Peyer's patch (tissue), 4 donors: ENCODE measurements around the gene GYG2. TPM values are rescaled to one million over a fixed set of nuclear protein-coding genes. Genes with fewer than 3 reads are reported as not detected.
"Not testable (repeated sequence)": the region's sequence is repeated elsewhere in the genome, so short reads cannot be mapped to it uniquely, and the experiment has no call there.

Source experiments
- DNase-seq, 3 donors: peaks; one replicate each; pipeline ENCODE4 v3.0.0-alpha.2; 2017 to 2019
- H3K27ac ChIP-seq, 4 donors: fragments of 200-600 bp; sonication (generic); one replicate each; pipeline ENCODE4 v1.5.1; 2016 to 2019
- H3K27me3 ChIP-seq, 2 donors: fragments of 200-600 bp; sonication (generic); one replicate each; pipeline ENCODE4 v1.5.1; 2019
- H3K36me3 ChIP-seq, 3 donors: fragments of 200-600 bp; sonication (generic); one replicate each; pipeline ENCODE4 v1.5.1; 2016 to 2019
- H3K4me1 ChIP-seq, 4 donors: fragments of 200-600 bp; sonication (generic); one replicate each; pipeline ENCODE4 v1.5.1; 2016 to 2019
- H3K4me3 ChIP-seq, 4 donors: fragments of 200-600 bp; sonication (generic); 1 replicate in 3 of 4; 2 replicates in 1 of 4; pipeline ENCODE4 v1.5.1; 2016 to 2019; ENCODE audit warnings: mild to moderate bottlenecking in 1 of 4
- H3K9me3 ChIP-seq, 4 donors: fragments of 200-600 bp; sonication (generic); one replicate each; pipeline ENCODE4 v1.5.1; 2016 to 2019; ENCODE audit warnings: mild to moderate bottlenecking in 1 of 4
- CTCF ChIP-seq, 6 experiments: fragments of 450-650 bp in 4 of 6; fragments of 200-600 bp in 2 of 6; sonication (generic) in 1 of 6; IDR thresholded peaks; one replicate each; pipeline ENCODE4 v1.5.1; 2017 to 2019; ENCODE audit warnings: antibody characterized with exemption in 6 of 6, mild to moderate bottlenecking in 3 of 6, moderate library complexity in 1 of 6
- POLR2A ChIP-seq, 2 donors: fragments of 450-650 bp; IDR thresholded peaks; one replicate each; pipeline ENCODE4 v1.5.1; 2017; ENCODE audit warnings: antibody characterized with exemption in 2 of 2, mild to moderate bottlenecking in 2 of 2, moderate library complexity in 2 of 2
- total RNA-seq, 4 donors: library from RNA; depleted of rRNA; stranded (reverse); fragments of >200 nt; gene quantifications; one replicate each; pipeline ENCODE4 v1.1.0, GENCODE V29; 2016

Gene GYG2
- total RNA-seq, 4 donors from 2014 or later = 0.70 to 3.9 (median 2.8) TPM

DNA sequence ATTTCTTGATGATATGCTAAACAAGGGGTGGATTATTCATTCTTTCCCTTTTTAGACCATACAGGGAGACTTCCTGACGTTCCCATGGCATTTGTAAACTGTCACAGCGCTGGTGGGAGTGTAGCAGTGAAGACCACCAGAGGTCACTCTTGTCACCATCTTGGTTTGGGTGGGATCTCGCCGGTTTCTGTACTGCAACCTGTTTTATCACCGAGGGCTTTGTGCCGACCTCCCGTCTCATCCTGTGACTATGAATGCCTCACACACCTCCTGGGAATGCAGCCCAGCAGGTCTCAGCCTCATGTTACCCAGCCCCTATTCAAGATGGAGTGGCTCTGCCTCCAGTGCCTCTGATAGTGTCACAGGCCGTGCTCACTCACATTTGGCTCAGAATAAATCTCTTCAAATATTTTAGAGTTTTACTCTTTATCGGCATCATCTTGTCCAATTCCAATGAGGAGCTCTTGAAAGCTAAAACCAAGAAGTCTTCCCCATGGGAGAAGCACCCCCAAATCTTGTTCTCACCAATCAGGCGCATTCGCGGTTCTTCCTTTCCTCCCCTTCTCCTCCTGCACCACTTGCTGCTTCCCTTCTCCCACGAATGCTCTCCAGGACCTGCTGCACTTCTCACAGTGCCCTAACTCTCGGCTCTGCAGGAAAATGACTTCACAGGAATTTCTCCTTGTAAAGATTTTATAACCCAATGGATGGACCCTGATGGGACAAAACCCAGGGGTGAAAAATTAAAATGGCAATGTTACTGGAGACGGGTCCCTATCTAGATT, 61.2 kb downstream of the GYG2 start:
- not testable (repeated sequence) for H3K9me3 ChIP-seq, DNase-seq, H3K36me3 ChIP-seq, H3K27me3 ChIP-seq, H3K4me1 ChIP-seq
- H3K27ac ChIP-seq = peak overlapping the region in 1 of 4 donors; percentile 6
- H3K4me3 ChIP-seq = peak overlapping the region; percentile 17 to 53 (median 32)
- peak in 2 of 6 experiments; percentile 19 to 40 for TF ChIP-seq CTCF (IDR thresholded peaks at IDR 0.05)

GRCh38 chrX:2890536-2891460, 62.1 kb downstream of the GYG2 start:
- peak overlapping the region in 2 of 4 donors; percentile 31 to 44 for H3K27ac ChIP-seq

DNA sequence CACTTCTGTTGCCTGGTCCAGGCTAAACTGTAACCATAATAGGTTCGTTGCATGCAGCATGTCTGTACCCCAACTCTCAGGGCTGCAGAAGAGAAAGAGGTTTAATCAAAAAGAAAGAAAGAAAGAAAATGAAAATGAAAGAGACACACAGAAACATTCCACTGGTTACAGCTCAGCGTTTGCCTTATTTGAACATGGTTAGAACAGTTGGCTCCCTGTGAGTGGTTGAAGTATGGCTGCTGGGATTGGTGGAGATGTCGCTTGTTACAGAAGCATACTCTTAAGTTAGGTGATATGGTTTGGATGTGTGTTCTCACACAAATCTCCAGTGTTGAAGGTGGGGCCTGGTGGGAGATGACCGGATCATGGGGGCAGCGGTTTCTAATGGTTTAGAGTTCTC, 64.1 kb downstream of the GYG2 start:
- H3K27ac ChIP-seq = no peak overlapping the region
- no peaks in the 10 kb centered on the region for H3K36me3 ChIP-seq
- no peak overlapping the region for H3K4me3 ChIP-seq
- H3K27me3 ChIP-seq = no peaks in the 10 kb centered on the region
- DNase-seq = no peak
- H3K4me1 ChIP-seq = no peaks in the 10 kb centered on the region
- TF ChIP-seq POLR2A (IDR thresholded peaks at IDR 0.05) (no peak), CTCF (IDR thresholded peaks at IDR 0.05) (no peak)
- no peaks in the 10 kb centered on the region for H3K9me3 ChIP-seq

More at GRCh38 chrX:2890536-2891460, 62.1 kb downstream of the GYG2 start:
- not testable (repeated sequence) for H3K36me3 ChIP-seq, H3K9me3 ChIP-seq, H3K4me1 ChIP-seq, H3K4me3 ChIP-seq, DNase-seq, H3K27me3 ChIP-seq

GRCh38 chrX:2894885-2895292, 66.2 kb downstream of the GYG2 start:
- Histone ChIP-seq H3K9me3 (no peaks in the 10 kb centered on the region), H3K4me3 (no peak overlapping the region), H3K27me3 (no peaks in the 10 kb centered on the region), H3K4me1 (no peaks in the 10 kb centered on the region), H3K27ac (peak overlapping the region in 2 of 4 donors; percentile 17 to 72), H3K36me3 (no peaks in the 10 kb centered on the region)
- no peak for TF ChIP-seq CTCF (IDR thresholded peaks at IDR 0.05)
- no peak for TF ChIP-seq POLR2A (IDR thresholded peaks at IDR 0.05)
- DNase-seq = peak in 1 of 3 donors; percentile 74

DNA sequence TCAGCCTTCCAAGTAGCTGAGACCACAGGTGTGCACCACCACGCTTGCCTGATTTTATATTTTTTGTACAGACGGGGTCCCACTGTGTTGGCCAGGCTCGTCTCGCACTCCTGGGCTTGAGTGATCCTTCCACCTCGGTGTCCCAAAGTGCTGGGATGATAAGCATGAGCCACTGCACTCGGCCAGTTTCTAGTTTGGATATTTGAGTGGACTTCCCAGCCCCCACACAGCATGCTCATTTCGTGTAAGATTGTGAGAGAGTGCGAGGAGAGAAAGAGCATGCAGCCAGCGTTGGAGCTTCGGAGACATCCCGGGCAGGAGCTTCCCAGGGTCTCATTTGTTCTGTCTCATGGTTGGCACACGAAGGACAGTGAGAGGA, 68.6 kb downstream of the GYG2 start:
- Histone ChIP-seq H3K9me3 (no peaks in the 10 kb centered on the region), H3K36me3 (no peaks in the 10 kb centered on the region), H3K27ac (peak overlapping the region in 2 of 4 donors; percentile 48 to 86), H3K4me1 (no peaks in the 10 kb centered on the region), H3K27me3 (no peaks in the 10 kb centered on the region), H3K4me3 (no peak overlapping the region)
- TF ChIP-seq POLR2A (IDR thresholded peaks at IDR 0.05) (no peak), CTCF (IDR thresholded peaks at IDR 0.05) (no peak)
- DNase-seq = no peak
